ENCODE measurements around the gene LEAP2. TPM values are rescaled to one million over a fixed set of nuclear protein-coding genes. Genes with fewer than 3 reads are reported as not detected.

LEAP2 gene
- total RNA-seq, 4 donors from 2014 or later, result 0.84 to 2.0 (median 1.8) TPM; not detected in 1

DNA sequence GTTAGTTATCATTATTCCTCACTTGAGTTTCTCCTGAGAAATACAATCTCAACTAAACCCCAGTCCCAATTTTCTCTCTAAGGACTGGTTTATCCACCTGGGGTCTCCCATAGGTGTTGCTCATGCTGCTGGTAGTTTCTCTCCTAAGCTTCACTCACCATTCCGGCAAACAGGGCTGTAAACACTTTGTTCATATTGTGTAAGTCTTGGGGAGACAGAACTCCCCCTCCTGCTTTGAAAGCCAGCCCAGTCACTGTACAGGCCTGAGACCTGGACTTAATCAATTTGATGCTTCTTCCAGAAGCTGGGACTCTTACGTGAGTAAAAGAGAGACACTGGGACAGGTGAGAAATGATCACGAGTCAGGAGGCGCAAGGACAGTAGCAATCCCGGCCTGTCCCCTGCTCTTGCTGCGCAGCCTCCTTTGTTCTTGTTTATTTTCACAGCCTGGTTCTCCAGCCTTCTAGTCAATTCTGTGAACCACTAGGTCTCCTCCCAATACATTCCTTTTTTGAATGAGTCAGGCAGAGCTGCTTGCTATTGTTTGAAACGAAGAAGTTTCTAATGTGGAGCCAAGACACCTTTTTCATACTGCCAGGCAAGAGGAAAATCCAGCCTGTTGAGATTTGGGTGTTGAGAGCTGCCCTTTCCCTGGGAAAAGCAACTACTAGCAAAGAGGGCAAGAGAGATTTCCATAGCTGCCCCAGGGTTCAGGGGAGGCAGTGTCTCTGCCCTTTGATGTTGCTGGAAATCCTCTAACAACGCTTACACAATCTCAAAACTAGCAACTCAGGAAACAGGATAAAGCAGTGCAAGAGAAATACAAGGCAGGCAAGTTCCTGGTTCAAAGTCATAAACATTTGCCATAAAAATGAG, 33.8 kb upstream of the LEAP2 start:
- TF ChIP-seq CTCF (IDR thresholded peaks at IDR 0.05) (no peak), POLR2A (IDR thresholded peaks at IDR 0.05) (no peak)
- no peak for DNase-seq (ENCODE audit: low spot score in 2 of 2)
- WGBS, 2 donors, result 66 to 69% methylated on average over 8 of the region's 8 CpGs
- no peak overlapping the region for H3K4me3 ChIP-seq (ENCODE audit: low read depth, poor library complexity, severe bottlenecking)
- intact Hi-C loops (cut with DNase I; ENCODE audit: low total_unique reads), result no loop called here

DNA sequence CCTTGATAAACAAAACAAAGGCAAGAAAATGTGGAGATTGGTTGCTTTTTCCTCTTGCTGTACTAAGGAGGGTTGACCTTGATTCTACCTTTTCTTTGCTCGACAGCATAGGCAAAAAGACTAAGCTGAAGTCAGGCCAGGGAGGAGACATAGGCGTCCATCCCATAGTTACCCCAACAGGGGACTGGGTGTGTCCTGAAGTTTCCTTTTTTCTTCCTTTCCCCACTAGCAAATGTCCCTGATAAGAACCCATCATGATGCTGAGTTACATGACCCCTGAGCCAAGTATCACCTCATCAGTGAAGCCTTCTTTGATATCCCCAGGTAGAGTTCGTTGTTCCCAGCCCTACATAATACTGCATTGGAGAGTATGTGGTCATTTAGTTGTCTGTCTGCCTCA, 33.2 kb upstream of the LEAP2 start:
- DNase-seq (ENCODE audit: low spot score in 2 of 2), result no peak

GRCh38 chr5:132840896-132841295, 32.6 kb upstream of the LEAP2 start:
- 76 to 82% methylated on average over 1 of the region's 1 CpG for WGBS, 2 donors
- no peak for TF ChIP-seq POLR2A (IDR thresholded peaks at IDR 0.05)
- TF ChIP-seq CTCF (IDR thresholded peaks at IDR 0.05), result no peak
- H3K4me3 ChIP-seq (ENCODE audit: low read depth, poor library complexity, severe bottlenecking), result no peak overlapping the region
- intact Hi-C loops (cut with DNase I; ENCODE audit: low total_unique reads), result no loop called here
- DNase-seq (ENCODE audit: low spot score in 2 of 2), result no peak

More for the DNA sequence above, 33.2 kb upstream of the LEAP2 start:
- H3K4me3 ChIP-seq (ENCODE audit: low read depth, poor library complexity, severe bottlenecking), result no peak overlapping the region
- WGBS, 2 donors, result 64 to 86% methylated on average over 3 of the region's 3 CpGs
- TF ChIP-seq POLR2A (IDR thresholded peaks at IDR 0.05) (no peak), CTCF (IDR thresholded peaks at IDR 0.05) (no peak)
- intact Hi-C loops (cut with DNase I; ENCODE audit: low total_unique reads), result no loop called here

DNA sequence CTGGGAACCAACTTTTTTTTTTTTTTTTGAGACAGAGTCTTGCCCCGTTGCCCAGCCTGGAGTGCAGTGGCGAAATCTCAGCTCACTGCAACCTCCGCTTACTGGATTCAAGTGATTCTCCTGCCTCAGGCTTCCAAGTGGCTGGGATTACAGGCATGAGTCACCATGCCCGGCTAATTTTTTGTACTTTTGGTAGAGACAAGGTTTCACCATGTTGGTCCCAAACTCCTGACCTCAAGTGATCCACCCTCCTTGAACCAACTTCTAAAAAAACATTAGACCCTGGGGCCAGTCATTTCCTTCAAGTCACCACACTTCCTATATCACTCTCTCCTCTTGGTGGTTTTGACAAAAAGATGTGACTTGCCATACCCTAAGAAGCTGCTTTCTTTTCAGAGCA, 32.2 kb upstream of the LEAP2 start:
- WGBS, 2 donors, result 62 to 81% methylated on average over 4 of the region's 4 CpGs
- no peak overlapping the region for H3K4me3 ChIP-seq (ENCODE audit: low read depth, poor library complexity, severe bottlenecking)
- intact Hi-C loops (cut with DNase I; ENCODE audit: low total_unique reads), result no loop called here
- TF ChIP-seq POLR2A (IDR thresholded peaks at IDR 0.05), result no peak
- no peak for TF ChIP-seq CTCF (IDR thresholded peaks at IDR 0.05)
- no peak for DNase-seq (ENCODE audit: low spot score in 2 of 2)

DNA sequence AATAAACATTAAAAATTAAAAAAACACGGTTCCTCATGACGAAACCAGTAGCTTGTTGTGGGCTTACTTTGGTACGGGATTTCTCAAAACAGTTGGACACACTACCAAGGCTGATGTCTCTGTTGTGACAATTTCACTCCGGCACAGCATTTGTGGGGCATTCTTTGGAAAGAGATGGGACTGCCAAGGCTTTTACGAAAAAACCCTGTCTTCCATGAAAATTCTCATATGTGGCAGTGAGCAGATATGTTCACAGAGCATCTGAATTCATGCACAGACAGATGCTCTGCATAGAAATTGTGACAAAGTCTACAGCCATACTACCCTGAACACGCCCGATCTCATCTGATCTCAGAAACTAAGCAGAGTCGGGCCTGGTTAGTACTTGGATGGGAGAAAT, 25.2 kb upstream of the LEAP2 start:
- intact Hi-C loops (cut with DNase I; ENCODE audit: low total_unique reads), result no loop called here
- no peak for DNase-seq (ENCODE audit: low spot score in 2 of 2)
- TF ChIP-seq POLR2A (IDR thresholded peaks at IDR 0.05) (no peak), CTCF (IDR thresholded peaks at IDR 0.05) (no peak)
- no peak overlapping the region for H3K4me3 ChIP-seq (ENCODE audit: low read depth, poor library complexity, severe bottlenecking)
- WGBS, 2 donors, result 92 to 94% methylated on average over 8 of the region's 8 CpGs
